Brain microvascular endothelial cell (primary cell): Measurements from ENCODE around the gene ADAMTSL3.

ENCODE experiments used
- DNase-seq: peaks from one replicate; pipeline ENCODE4 v3.0.0-alpha.2; 2020
- H3K27ac ChIP-seq: fragments of 250-450 bp; sonication (Bioruptor Pico); 2 replicates; pipeline ENCODE4 v1.5.1; 2020; ENCODE audit warnings: mild to moderate bottlenecking, moderate library complexity
- H3K27me3 ChIP-seq: fragments of 250-450 bp; sonication (Bioruptor Pico); replicated peaks from 2 replicates; pipeline ENCODE4 v1.5.1; 2020; ENCODE audit warnings: mild to moderate bottlenecking
- H3K36me3 ChIP-seq: fragments of 250-450 bp; sonication (Bioruptor Pico); replicated peaks from 2 replicates; pipeline ENCODE4 v1.5.1; 2020; ENCODE audit warnings: mild to moderate bottlenecking
- H3K4me3 ChIP-seq: 2 replicates; pipeline ENCODE4 v1.5.1; 2011; ENCODE audit warnings: low read depth, mild to moderate bottlenecking, control low read depth, low read length, moderate library complexity
- in situ Hi-C: cut with HindIII; loops from 2 replicates; pipeline ENCODE4 v1.10.0; 2017; ENCODE audit warnings: low sequenced_read_pairs, low pct_ligation_motif_present
- TF ChIP-seq, protein P1 (sequence below): IDR thresholded peaks from 2 replicates; pipeline ENCODE4 v1.5.1; 2011; ENCODE audit warnings: low read depth, mild to moderate bottlenecking, moderate library complexity, low read length, control low read depth, inconsistent platforms; ENCODE audit errors: missing control alignments

Gene ADAMTSL3

GRCh38 chr15:83854950-83855707 is 201.2 kb downstream of the ADAMTSL3 start:
- in situ Hi-C loops = no loop called here
- Histone ChIP-seq H3K27ac (no peak overlapping the region), H3K4me3 (no peak overlapping the region), H3K27me3 (no peaks in the 10 kb centered on the region), H3K36me3 (no peaks in the 10 kb centered on the region)
- TF ChIP-seq, protein P1, sequence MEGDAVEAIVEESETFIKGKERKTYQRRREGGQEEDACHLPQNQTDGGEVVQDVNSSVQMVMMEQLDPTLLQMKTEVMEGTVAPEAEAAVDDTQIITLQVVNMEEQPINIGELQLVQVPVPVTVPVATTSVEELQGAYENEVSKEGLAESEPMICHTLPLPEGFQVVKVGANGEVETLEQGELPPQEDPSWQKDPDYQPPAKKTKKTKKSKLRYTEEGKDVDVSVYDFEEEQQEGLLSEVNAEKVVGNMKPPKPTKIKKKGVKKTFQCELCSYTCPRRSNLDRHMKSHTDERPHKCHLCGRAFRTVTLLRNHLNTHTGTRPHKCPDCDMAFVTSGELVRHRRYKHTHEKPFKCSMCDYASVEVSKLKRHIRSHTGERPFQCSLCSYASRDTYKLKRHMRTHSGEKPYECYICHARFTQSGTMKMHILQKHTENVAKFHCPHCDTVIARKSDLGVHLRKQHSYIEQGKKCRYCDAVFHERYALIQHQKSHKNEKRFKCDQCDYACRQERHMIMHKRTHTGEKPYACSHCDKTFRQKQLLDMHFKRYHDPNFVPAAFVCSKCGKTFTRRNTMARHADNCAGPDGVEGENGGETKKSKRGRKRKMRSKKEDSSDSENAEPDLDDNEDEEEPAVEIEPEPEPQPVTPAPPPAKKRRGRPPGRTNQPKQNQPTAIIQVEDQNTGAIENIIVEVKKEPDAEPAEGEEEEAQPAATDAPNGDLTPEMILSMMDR = no peak
- no peak for DNase-seq

DNA sequence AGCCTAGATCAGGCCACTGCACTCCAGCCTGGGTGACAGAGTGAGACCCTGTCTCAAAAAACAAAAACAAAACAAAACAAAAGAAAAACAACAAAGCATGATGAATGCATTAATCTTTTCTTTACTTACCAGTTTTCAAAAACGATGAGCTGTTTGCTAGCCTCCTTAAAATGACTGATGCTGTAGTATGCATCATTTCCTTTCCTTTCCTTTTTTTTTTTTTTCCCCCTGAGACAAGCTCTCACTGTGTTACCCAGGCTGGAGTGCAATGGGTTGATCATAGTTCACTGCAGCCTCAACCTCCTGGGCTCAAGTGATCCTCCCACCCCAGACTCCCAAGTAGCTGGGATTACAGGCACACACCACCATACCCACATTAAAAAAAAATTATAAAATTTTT is 202.0 kb downstream of the ADAMTSL3 start:
- in situ Hi-C loops = no loop called here
- no peak overlapping the region for H3K27ac ChIP-seq
- TF ChIP-seq, protein P1 = no peak

GRCh38 chr15:83858820-83859505 is 205.0 kb downstream of the ADAMTSL3 start:
- Histone ChIP-seq H3K27me3 (no peaks in the 10 kb centered on the region), H3K4me3 (no peak overlapping the region), H3K27ac (no peak overlapping the region), H3K36me3 (no peaks in the 10 kb centered on the region)
- TF ChIP-seq, protein P1 = no peak
- in situ Hi-C loops = no loop called here
- DNase-seq = no peak

More for the DNA sequence above, 202.0 kb downstream of the ADAMTSL3 start:
- Histone ChIP-seq H3K36me3 (no peaks in the 10 kb centered on the region), H3K27me3 (no peaks in the 10 kb centered on the region), H3K4me3 (no peak overlapping the region)
- no peak for DNase-seq

DNA sequence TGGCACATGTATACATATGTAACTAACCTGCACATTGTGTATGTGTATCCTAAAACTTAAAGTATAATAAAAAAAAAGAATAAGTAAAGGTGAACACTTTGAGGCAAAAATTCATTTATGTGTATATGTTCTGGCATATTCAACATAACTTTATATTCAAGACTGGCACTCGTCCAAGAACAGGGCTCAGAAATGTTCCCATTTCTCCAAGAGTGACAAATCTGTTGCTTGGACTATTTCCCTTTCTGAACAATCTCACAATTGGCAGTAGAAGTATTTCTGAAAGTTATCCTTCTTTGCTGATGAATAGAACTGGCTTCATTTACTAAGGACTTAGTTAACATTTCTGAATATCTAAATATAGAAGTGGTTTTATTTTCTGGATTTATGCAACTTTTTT is 212.8 kb downstream of the ADAMTSL3 start:
- Histone ChIP-seq H3K27ac (no peak overlapping the region), H3K36me3 (no peaks in the 10 kb centered on the region), H3K4me3 (no peak overlapping the region), H3K27me3 (no peaks in the 10 kb centered on the region)
- in situ Hi-C loops = no loop called here
- DNase-seq = no peak
- TF ChIP-seq, protein P1 = no peak

DNA sequence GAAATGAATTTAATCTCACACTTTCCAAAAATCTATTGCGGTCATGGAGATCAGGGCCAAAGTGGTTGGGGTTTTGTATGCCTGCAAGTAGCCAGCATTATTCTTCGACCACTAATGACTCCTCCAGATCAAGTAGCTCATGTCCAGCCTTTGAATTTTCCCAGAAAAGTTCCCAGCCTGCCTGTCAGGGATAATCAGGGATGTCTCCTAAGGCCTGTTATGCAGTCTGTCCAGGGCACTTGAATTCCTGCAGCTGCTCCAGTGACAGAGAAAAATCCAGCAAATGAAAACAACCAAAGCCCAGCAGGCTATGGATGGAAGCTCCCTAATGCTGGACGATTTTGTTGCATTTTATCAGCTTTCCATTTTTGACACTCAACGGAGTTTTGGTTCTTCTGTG is 215.4 kb downstream of the ADAMTSL3 start:
- TF ChIP-seq, protein P1 = no peak
- Histone ChIP-seq H3K27me3 (no peaks in the 10 kb centered on the region), H3K36me3 (no peaks in the 10 kb centered on the region), H3K27ac (no peak overlapping the region), H3K4me3 (no peak overlapping the region)
- in situ Hi-C loops = no loop called here
- no peak for DNase-seq
